Measurements from ENCODE around the gene KIFC3.

- TF ChIP-seq CTCF (IDR thresholded peaks at IDR 0.05; ENCODE audit: low read depth, low read length, poor library complexity, severe bottlenecking) (no peak), EZH2phosphoT487 (IDR thresholded peaks at IDR 0.05; ENCODE audit: borderline replicate concordance, low read length) (no peak)
Observed at GRCh38 chr16:57787519-57787905, 14.8 kb downstream of the KIFC3 start.

Data from DOHH2 (cell line).